HG03175 (cell line): Measurements from ENCODE around the gene MAN1C1.
"Not testable (repeated sequence)": the region's sequence is repeated elsewhere in the genome, so short reads cannot be mapped to it uniquely, and the experiment has no call there.

Experiments used
- ATAC-seq: cut with Tn5 transposase; IDR thresholded peaks from one replicate; pipeline ENCODE4 v1.9.1; 2021; ENCODE audit warnings: mild to moderate bottlenecking, moderate library complexity; ENCODE audit not compliant: unreplicated experiment

Gene MAN1C1

GRCh38 chr1:25653558-25653957 is 37.0 kb downstream of the MAN1C1 start:
- no peak for ATAC-seq

GRCh38 chr1:25654109-25654660 is 37.6 kb downstream of the MAN1C1 start:
- no peak for ATAC-seq

GRCh38 chr1:25657121-25657882 is 40.7 kb downstream of the MAN1C1 start:
- ATAC-seq, result no peak

GRCh38 chr1:25657883-25658760 is 41.5 kb downstream of the MAN1C1 start:
- no peak for ATAC-seq

- no peak for ATAC-seq
Observed at GRCh38 chr1:25658791-25659431, 42.3 kb downstream of the MAN1C1 start.

- no peak for ATAC-seq
Observed at GRCh38 chr1:25661043-25661815, 44.6 kb downstream of the MAN1C1 start.

- no peak for ATAC-seq
Observed at GRCh38 chr1:25662061-25662460, 45.5 kb downstream of the MAN1C1 start.

GRCh38 chr1:25662959-25663358 is 46.4 kb downstream of the MAN1C1 start:
- not testable (repeated sequence) for ATAC-seq

GRCh38 chr1:25664357-25665199 is 48.0 kb downstream of the MAN1C1 start:
- ATAC-seq, result no peak

GRCh38 chr1:25666460-25666859 is 49.9 kb downstream of the MAN1C1 start:
- no peak for ATAC-seq

- no peak for ATAC-seq
Observed at GRCh38 chr1:25668931-25669573, 52.5 kb downstream of the MAN1C1 start.

GRCh38 chr1:25669781-25670567 is 53.4 kb downstream of the MAN1C1 start:
- no peak for ATAC-seq

GRCh38 chr1:25671929-25672328 is 55.3 kb downstream of the MAN1C1 start:
- ATAC-seq, result no peak

GRCh38 chr1:25672763-25673409 is 56.3 kb downstream of the MAN1C1 start:
- ATAC-seq, result no peak

GRCh38 chr1:25673456-25673855 is 56.9 kb downstream of the MAN1C1 start:
- no peak for ATAC-seq

GRCh38 chr1:25673962-25674806 is 57.6 kb downstream of the MAN1C1 start:
- ATAC-seq, result no peak

GRCh38 chr1:25674807-25675084 is 58.2 kb downstream of the MAN1C1 start:
- ATAC-seq, result no peak
